ENCODE measurements around the gene FADD.

FADD gene

GRCh38 chr11:70230840-70231710, 28.0 kb downstream of the FADD start:
- no peak overlapping the region for H3K4me3 ChIP-seq (ENCODE audit: low read depth, low read length)
- TF ChIP-seq CTCF (IDR thresholded peaks at IDR 0.05; ENCODE audit: low read depth, low read length), result no peak

GRCh38 chr11:70233034-70233433, 29.9 kb downstream of the FADD start:
- TF ChIP-seq CTCF (IDR thresholded peaks at IDR 0.05; ENCODE audit: low read depth, low read length), result no peak
- no peak overlapping the region for H3K4me3 ChIP-seq (ENCODE audit: low read depth, low read length)

GRCh38 chr11:70233511-70233934, 30.4 kb downstream of the FADD start:
- no peak overlapping the region for H3K4me3 ChIP-seq (ENCODE audit: low read depth, low read length)
- TF ChIP-seq CTCF (IDR thresholded peaks at IDR 0.05; ENCODE audit: low read depth, low read length), result no peak

- TF ChIP-seq CTCF (IDR thresholded peaks at IDR 0.05; ENCODE audit: low read depth, low read length), result no peak
- no peak overlapping the region for H3K4me3 ChIP-seq (ENCODE audit: low read depth, low read length)
These were observed 30.9 kb downstream of the FADD start for GRCh38 chr11:70233962-70234361.

- no peak for TF ChIP-seq CTCF (IDR thresholded peaks at IDR 0.05; ENCODE audit: low read depth, low read length)
- no peak overlapping the region for H3K4me3 ChIP-seq (ENCODE audit: low read depth, low read length)
These were observed 37.2 kb downstream of the FADD start for GRCh38 chr11:70240337-70240736.

GRCh38 chr11:70241709-70242108, 38.6 kb downstream of the FADD start:
- TF ChIP-seq CTCF (IDR thresholded peaks at IDR 0.05; ENCODE audit: low read depth, low read length), result no peak
- no peak overlapping the region for H3K4me3 ChIP-seq (ENCODE audit: low read depth, low read length)

- H3K4me3 ChIP-seq (ENCODE audit: low read depth, low read length), result no peak overlapping the region
- TF ChIP-seq CTCF (IDR thresholded peaks at IDR 0.05; ENCODE audit: low read depth, low read length), result no peak
These were observed 39.8 kb downstream of the FADD start for GRCh38 chr11:70242885-70243284.

All from WI38 (cell line).